ENCODE results near the gene SYNDIG1.

SYNDIG1 gene

GRCh38 chr20:24470746-24471582, 1.5 kb downstream of the SYNDIG1 start:
- DNase-seq (ENCODE audit: extremely low read depth in 1 of 2, low read depth in 1 of 2) = no peak

- no peak for DNase-seq (ENCODE audit: extremely low read depth in 1 of 2, low read depth in 1 of 2)
Observed at GRCh38 chr20:24472426-24472825, 3.0 kb downstream of the SYNDIG1 start.

DNA sequence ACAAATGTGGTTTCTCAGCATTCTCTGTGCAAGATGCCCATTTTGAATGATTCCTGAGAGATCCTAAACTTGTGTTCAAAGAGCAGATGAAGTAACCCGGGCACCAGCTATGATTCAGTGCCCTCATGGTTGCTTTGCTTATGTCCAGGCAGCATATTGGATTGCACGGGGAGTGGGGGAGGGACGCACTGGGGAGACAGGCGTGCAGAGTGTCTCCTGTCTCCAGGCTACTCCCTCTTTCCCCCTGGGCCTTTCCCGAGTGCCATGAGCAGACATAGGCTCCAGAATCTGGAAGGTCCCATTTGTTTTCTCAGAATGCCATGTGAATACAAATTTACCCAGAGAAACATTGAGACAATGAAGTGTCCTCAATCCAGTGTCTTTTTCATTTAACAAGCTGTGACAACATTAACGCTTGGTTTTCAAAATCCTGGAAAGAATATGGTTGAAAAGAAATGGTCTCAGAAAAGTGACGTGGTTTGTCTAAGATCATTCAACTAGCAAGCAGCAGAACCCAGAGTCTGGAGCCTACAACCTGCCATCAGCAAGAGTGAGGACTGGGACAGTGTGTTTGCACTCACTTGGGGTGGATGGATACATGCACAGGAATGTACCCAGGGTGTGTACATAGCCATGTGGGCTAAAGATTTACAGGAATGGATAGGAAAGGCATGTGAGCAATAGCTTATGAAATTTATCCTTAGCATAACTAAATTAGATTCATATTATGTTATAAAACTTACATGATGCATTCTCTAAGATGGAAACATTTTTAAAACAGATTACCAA, 4.2 kb downstream of the SYNDIG1 start:
- DNase-seq (ENCODE audit: extremely low read depth in 1 of 2, low read depth in 1 of 2) = no peak

GRCh38 chr20:24477831-24478547, 8.6 kb downstream of the SYNDIG1 start:
- no peak for DNase-seq (ENCODE audit: extremely low read depth in 1 of 2, low read depth in 1 of 2)

GRCh38 chr20:24478584-24478983, 9.2 kb downstream of the SYNDIG1 start:
- no peak for DNase-seq (ENCODE audit: extremely low read depth in 1 of 2, low read depth in 1 of 2)

DNA sequence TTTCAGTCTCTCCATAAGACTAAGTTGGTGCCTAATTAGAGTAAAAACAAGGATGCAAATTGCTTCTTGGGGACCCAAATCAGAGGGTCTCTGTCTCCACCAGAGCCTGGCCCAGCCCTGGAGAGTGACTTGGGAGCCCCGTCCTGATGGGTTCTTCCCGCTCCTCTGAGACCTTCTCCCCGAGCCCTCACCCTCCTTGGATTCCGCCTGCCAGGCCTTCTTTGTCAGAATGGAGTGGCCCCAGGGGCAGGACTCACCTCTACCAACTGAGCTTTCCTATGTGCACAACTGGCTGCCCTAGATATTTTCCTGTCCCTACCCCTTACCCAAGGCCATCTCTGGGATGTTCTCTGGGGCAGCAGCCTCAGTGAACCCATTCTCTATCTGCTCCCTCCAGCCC, 9.7 kb downstream of the SYNDIG1 start:
- DNase-seq (ENCODE audit: extremely low read depth in 1 of 2, low read depth in 1 of 2) = no peak

DNA sequence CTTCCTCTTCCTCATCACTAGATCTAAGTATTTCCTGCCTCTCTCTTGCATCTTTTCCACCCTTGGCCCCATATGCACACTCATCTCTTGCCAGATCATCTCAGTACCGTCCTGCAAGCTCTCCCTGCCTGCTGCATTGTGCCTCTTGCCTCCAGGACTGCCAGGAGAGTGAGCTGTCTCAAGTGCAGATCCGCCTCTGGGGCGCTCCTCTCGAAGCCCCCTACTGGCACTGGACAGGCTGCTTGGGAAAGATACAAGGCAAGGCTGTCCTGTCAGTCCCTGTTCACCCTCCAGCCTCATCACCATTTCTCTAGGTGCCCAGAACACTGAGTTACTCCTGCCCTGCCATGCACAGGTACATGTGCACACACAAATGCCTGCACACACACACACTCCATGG, 10.2 kb downstream of the SYNDIG1 start:
- no peak for DNase-seq (ENCODE audit: extremely low read depth in 1 of 2, low read depth in 1 of 2)

DNA sequence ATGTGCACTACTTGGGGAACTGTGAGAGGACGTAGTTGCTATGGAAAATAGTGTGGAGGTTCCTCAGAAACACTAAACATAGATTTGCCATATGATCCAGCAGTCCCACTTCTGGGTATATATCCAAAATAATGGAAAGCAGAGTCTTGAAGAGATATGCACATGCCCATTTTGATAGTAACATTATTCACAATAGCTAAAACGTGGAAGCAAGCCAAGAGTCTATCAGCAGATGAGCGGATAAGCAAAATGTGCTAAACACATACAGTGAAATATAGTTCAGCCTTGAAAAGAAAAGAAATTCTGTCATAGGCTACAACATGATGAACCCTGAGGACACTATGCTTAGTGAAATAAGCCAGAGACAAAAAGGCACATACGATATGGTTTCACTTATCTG, 11.1 kb downstream of the SYNDIG1 start:
- DNase-seq (ENCODE audit: extremely low read depth in 1 of 2, low read depth in 1 of 2) = no peak

GRCh38 chr20:24481173-24481572, 11.7 kb downstream of the SYNDIG1 start:
- DNase-seq (ENCODE audit: extremely low read depth in 1 of 2, low read depth in 1 of 2) = no peak

GRCh38 chr20:24483435-24484080, 14.1 kb downstream of the SYNDIG1 start:
- no peak for DNase-seq (ENCODE audit: extremely low read depth in 1 of 2, low read depth in 1 of 2)

DNA sequence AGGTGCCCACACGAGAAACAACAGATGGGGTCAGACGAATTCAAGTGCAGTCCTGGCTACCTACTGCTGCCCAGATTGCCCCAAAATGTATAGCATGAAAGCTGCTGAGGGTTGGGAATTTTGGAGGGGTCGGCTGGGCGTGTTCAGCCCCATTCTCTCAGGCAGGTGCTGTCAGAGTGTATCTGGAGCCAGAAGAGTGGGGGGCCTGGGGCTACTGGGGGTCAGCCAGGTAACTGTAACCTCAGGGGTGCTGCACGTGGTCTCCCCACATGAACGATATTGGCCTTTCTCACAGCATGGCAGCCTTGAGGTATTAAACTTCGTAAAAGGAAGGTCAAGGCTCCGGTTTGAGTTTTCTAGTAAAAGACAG, 14.6 kb downstream of the SYNDIG1 start:
- no peak for DNase-seq (ENCODE audit: extremely low read depth in 1 of 2, low read depth in 1 of 2)

GRCh38 chr20:24485981-24486380, 16.6 kb downstream of the SYNDIG1 start:
- DNase-seq (ENCODE audit: extremely low read depth in 1 of 2, low read depth in 1 of 2) = no peak

DNA sequence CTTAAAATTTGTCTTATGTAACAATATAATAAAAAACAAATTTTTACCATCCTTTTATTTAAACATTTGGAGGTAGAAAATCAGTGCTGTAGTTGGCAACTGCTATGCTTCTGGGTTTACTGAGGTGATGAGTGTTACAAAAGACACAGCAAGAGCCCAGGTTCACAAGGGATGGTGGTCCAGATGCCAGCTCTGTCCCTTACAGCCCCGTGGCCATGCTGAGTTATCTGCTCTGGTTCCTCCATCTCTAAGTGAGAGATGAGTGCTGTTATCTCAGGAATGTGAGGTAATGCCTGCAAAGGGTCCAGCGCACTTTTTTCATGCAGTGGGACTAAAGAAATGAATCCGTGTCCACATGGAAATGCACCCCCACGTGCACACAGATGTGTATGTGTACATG, 17.8 kb downstream of the SYNDIG1 start:
- DNase-seq (ENCODE audit: extremely low read depth in 1 of 2, low read depth in 1 of 2) = no peak

DNA sequence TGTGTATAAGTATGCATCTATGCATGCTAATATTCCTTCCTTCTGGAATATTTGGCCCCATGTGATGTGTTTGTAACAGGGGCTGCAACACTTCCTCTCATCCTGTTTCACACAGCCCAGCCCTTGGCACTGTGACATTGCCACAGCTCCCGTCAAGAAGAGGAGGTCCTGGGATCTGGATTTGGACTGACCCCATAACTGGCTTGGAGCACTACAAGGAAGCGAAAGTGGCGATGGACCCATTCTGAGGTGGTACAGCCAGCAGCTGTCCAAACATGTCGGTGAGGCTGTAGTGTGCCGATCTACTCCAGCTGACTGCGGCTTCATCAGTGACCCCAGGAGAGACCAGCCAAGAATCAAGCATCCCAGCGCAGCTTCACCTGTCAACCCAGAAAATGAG, 18.2 kb downstream of the SYNDIG1 start:
- DNase-seq (ENCODE audit: extremely low read depth in 1 of 2, low read depth in 1 of 2) = no peak

GRCh38 chr20:24488064-24488799, 18.8 kb downstream of the SYNDIG1 start:
- DNase-seq (ENCODE audit: extremely low read depth in 1 of 2, low read depth in 1 of 2) = no peak

GRCh38 chr20:24488800-24489175, 19.4 kb downstream of the SYNDIG1 start:
- no peak for DNase-seq (ENCODE audit: extremely low read depth in 1 of 2, low read depth in 1 of 2)

- no peak for DNase-seq (ENCODE audit: extremely low read depth in 1 of 2, low read depth in 1 of 2)
Observed at GRCh38 chr20:24489193-24489592, 19.8 kb downstream of the SYNDIG1 start.

DNA sequence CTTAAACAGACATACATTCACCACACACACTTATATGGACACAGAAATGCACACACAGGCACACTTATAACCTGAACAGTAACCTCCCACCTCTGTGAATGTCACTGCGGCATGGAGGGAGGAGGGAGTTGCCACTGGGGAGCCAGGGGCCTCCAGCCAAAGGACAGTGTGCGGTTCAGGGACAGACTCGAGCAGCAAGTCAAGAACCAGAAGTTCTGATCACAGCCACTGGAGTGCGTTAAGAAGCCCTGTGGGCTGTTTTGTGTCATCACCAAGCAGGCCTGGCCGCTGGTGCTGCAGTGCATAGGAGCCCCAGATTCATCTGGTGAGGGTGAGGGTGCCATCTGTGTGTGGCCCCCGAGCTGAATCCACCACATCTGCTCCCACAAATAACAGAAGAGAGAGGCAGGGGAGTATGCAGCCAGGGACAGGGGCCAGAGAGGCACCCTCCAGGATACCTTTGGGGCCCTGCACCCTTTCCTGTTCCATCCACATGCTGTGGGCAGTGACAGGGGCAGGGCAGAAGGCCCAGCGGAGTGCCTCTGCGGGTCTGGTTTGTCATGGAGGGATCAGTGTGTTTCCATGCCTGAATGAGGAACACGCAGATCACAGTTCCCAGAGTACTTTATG, 20.3 kb downstream of the SYNDIG1 start:
- no peak for DNase-seq (ENCODE audit: extremely low read depth in 1 of 2, low read depth in 1 of 2)

GRCh38 chr20:24490598-24490997, 21.2 kb downstream of the SYNDIG1 start:
- no peak for DNase-seq (ENCODE audit: extremely low read depth in 1 of 2, low read depth in 1 of 2)
